ENCODE data around the gene NBEAL2.

The NBEAL2 gene

GRCh38 chr3:47014036-47014435 is 34.6 kb downstream of the NBEAL2 start:
- no peak for TF ChIP-seq CTCF (IDR thresholded peaks at IDR 0.05; ENCODE audit: borderline replicate concordance, insufficient read depth, low read depth, low read length)
- H3K4me3 ChIP-seq (ENCODE audit: low read depth, low read length), result no peak overlapping the region

GRCh38 chr3:47015151-47015550 is 35.7 kb downstream of the NBEAL2 start:
- TF ChIP-seq CTCF (IDR thresholded peaks at IDR 0.05; ENCODE audit: borderline replicate concordance, insufficient read depth, low read depth, low read length), result no peak
- H3K4me3 ChIP-seq (ENCODE audit: low read depth, low read length), result no peak overlapping the region

- TF ChIP-seq CTCF (IDR thresholded peaks at IDR 0.05; ENCODE audit: borderline replicate concordance, insufficient read depth, low read depth, low read length), result no peak
Measured at GRCh38 chr3:47016086-47016933, 36.8 kb downstream of the NBEAL2 start.

GRCh38 chr3:47016934-47017435 is 37.5 kb downstream of the NBEAL2 start:
- no peak for TF ChIP-seq CTCF (IDR thresholded peaks at IDR 0.05; ENCODE audit: borderline replicate concordance, insufficient read depth, low read depth, low read length)
- no peak overlapping the region for H3K4me3 ChIP-seq (ENCODE audit: low read depth, low read length)

More at GRCh38 chr3:47016086-47016933, 36.8 kb downstream of the NBEAL2 start:
- H3K4me3 ChIP-seq (ENCODE audit: low read depth, low read length), result no peak overlapping the region

GRCh38 chr3:47017504-47018268 is 38.2 kb downstream of the NBEAL2 start:
- H3K4me3 ChIP-seq (ENCODE audit: low read depth, low read length), result no peak overlapping the region
- TF ChIP-seq CTCF (IDR thresholded peaks at IDR 0.05; ENCODE audit: borderline replicate concordance, insufficient read depth, low read depth, low read length), result 0 out of 2 replicates have a peak, but pooled peaks have one; percentile 2

GRCh38 chr3:47018269-47018611 is 38.8 kb downstream of the NBEAL2 start:
- no peak for TF ChIP-seq CTCF (IDR thresholded peaks at IDR 0.05; ENCODE audit: borderline replicate concordance, insufficient read depth, low read depth, low read length)
- H3K4me3 ChIP-seq (ENCODE audit: low read depth, low read length), result no peak overlapping the region

All from GM12875 (cell line).